Fibroblast of skin of left quadriceps (primary cell): ENCODE measurements around the gene ANKZF1.
"Not testable (repeated sequence)": the region's sequence is repeated elsewhere in the genome, so short reads cannot be mapped to it uniquely, and the experiment has no call there.

Experiments used
- DNase-seq, 2 experiments: peaks; one replicate each; pipeline ENCODE4 v3.0.0-alpha.2; 2013; ENCODE audit warnings: low read depth in 2 of 2

ANKZF1 gene

GRCh38 chr2:219229305-219230058, at the start of gene ANKZF1, which contains the start of gene ATG9A:
Gene ANKZF1 (plus strand): TSS chr2:219229806. CDS start chr2:219230258, 452 bp downstream.
Gene ATG9A (minus strand): TSS chr2:219229636. CDS start chr2:219228024, 1,612 bp downstream.
- peak; percentile 96 to 97 for DNase-seq

GRCh38 chr2:219180961-219181360, 48.6 kb upstream of the ANKZF1 start:
- no peak for DNase-seq

GRCh38 chr2:219181531-219181930, 48.1 kb upstream of the ANKZF1 start:
- no peak for DNase-seq

GRCh38 chr2:219182331-219183150, 47.1 kb upstream of the ANKZF1 start:
- no peak for DNase-seq

- DNase-seq = no peak
These were observed 46.3 kb upstream of the ANKZF1 start for GRCh38 chr2:219183151-219183772.

- DNase-seq = no peak
These were observed 45.5 kb upstream of the ANKZF1 start for GRCh38 chr2:219184121-219184520.

GRCh38 chr2:219186754-219187456, 42.7 kb upstream of the ANKZF1 start:
- DNase-seq = no peak

- DNase-seq = no peak
These were observed 32.2 kb upstream of the ANKZF1 start for GRCh38 chr2:219197388-219197787.

GRCh38 chr2:219198974-219199373, 30.6 kb upstream of the ANKZF1 start:
- DNase-seq = no peak

GRCh38 chr2:219199470-219200211, 30.0 kb upstream of the ANKZF1 start:
- no peak for DNase-seq

- not testable (repeated sequence) for DNase-seq
These were observed 28.9 kb upstream of the ANKZF1 start for GRCh38 chr2:219200502-219201326.

GRCh38 chr2:219201331-219201730, 28.3 kb upstream of the ANKZF1 start:
- DNase-seq = not testable (repeated sequence)

- DNase-seq = no peak
These were observed 25.0 kb upstream of the ANKZF1 start for GRCh38 chr2:219204425-219205164.

GRCh38 chr2:219205165-219205538, 24.5 kb upstream of the ANKZF1 start:
- no peak for DNase-seq

- DNase-seq = no peak
These were observed 23.7 kb upstream of the ANKZF1 start for GRCh38 chr2:219205981-219206327.

- DNase-seq = peak; percentile 86 to 87
These were observed 23.1 kb upstream of the ANKZF1 start, which contains the start of gene ZFAND2B for GRCh38 chr2:219206328-219207133. Gene ZFAND2B (plus strand): TSS chr2:219206782. CDS start chr2:219206988, 206 bp downstream.

GRCh38 chr2:219207134-219207883, 22.3 kb upstream of the ANKZF1 start:
- DNase-seq = no peak
